BE2C (cell line): ENCODE results near the gene MAGI1.

Experiments
- DNase-seq: peaks from one replicate; pipeline ENCODE4 v3.0.0-alpha.2; 2020
- H3K27me3 ChIP-seq: fragments of 250-450 bp; sonication (Bioruptor Pico); 2 replicates; pipeline ENCODE4 v1.5.1; 2020; ENCODE audit warnings: mild to moderate bottlenecking
- H3K36me3 ChIP-seq: fragments of 250-450 bp; sonication (Bioruptor Pico); 2 replicates; pipeline ENCODE4 v1.5.1; 2020; ENCODE audit warnings: mild to moderate bottlenecking
- H3K4me1 ChIP-seq: fragments of 250-450 bp; sonication (Bioruptor Pico); 2 replicates; pipeline ENCODE4 v1.5.1; 2020
- H3K4me3 ChIP-seq: 2 replicates; pipeline ENCODE4 v1.5.1; 2011; ENCODE audit warnings: low read depth, low read length
- H3K9me3 ChIP-seq: fragments of 250-450 bp; sonication (Bioruptor Pico); 2 replicates; pipeline ENCODE4 v1.5.1; 2020
- CTCF ChIP-seq: IDR thresholded peaks from 2 replicates; pipeline ENCODE4 v1.5.1; 2012; ENCODE audit warnings: mild to moderate bottlenecking, low read depth, low read length

MAGI1 gene

GRCh38 chr3:66001626-66002025 is 37.1 kb downstream of the MAGI1 start:
- no peak for TF ChIP-seq CTCF
- H3K9me3 ChIP-seq: no peaks in the 10 kb centered on the region
- H3K4me1 ChIP-seq: no peaks in the 10 kb centered on the region
- no peak for DNase-seq
- H3K36me3 ChIP-seq: no peaks in the 10 kb centered on the region
- no peaks in the 10 kb centered on the region for H3K27me3 ChIP-seq
- no peak overlapping the region for H3K4me3 ChIP-seq

- DNase-seq: no peak
- no peaks in the 10 kb centered on the region for H3K4me1 ChIP-seq
- no peaks in the 10 kb centered on the region for H3K36me3 ChIP-seq
- TF ChIP-seq CTCF: no peak
- no peak overlapping the region for H3K4me3 ChIP-seq
- H3K27me3 ChIP-seq: no peaks in the 10 kb centered on the region
- H3K9me3 ChIP-seq: no peaks in the 10 kb centered on the region
Measured at GRCh38 chr3:66000506-66000905, 38.2 kb downstream of the MAGI1 start.

GRCh38 chr3:65999606-66000005 is 39.1 kb downstream of the MAGI1 start:
- H3K4me1 ChIP-seq: no peaks in the 10 kb centered on the region
- no peaks in the 10 kb centered on the region for H3K27me3 ChIP-seq
- H3K36me3 ChIP-seq: no peaks in the 10 kb centered on the region
- no peak for DNase-seq
- no peak overlapping the region for H3K4me3 ChIP-seq
- no peak for TF ChIP-seq CTCF
- H3K9me3 ChIP-seq: no peaks in the 10 kb centered on the region

GRCh38 chr3:65996589-65996988 is 42.1 kb downstream of the MAGI1 start:
- H3K4me1 ChIP-seq: no peaks in the 10 kb centered on the region
- H3K27me3 ChIP-seq: no peaks in the 10 kb centered on the region
- H3K9me3 ChIP-seq: no peaks in the 10 kb centered on the region
- no peak for TF ChIP-seq CTCF
- DNase-seq: no peak
- H3K4me3 ChIP-seq: no peak overlapping the region
- no peaks in the 10 kb centered on the region for H3K36me3 ChIP-seq

- no peak overlapping the region for H3K4me3 ChIP-seq
- no peaks in the 10 kb centered on the region for H3K36me3 ChIP-seq
- TF ChIP-seq CTCF: no peak
- H3K9me3 ChIP-seq: no peaks in the 10 kb centered on the region
- no peaks in the 10 kb centered on the region for H3K27me3 ChIP-seq
- H3K4me1 ChIP-seq: no peaks in the 10 kb centered on the region
- DNase-seq: no peak
Measured at GRCh38 chr3:65995515-65995914, 43.2 kb downstream of the MAGI1 start.

GRCh38 chr3:65995030-65995429 is 43.7 kb downstream of the MAGI1 start:
- H3K27me3 ChIP-seq: no peaks in the 10 kb centered on the region

More at GRCh38 chr3:65995030-65995429, 43.7 kb downstream of the MAGI1 start:
- no peak for DNase-seq
- H3K36me3 ChIP-seq: no peaks in the 10 kb centered on the region
- H3K4me3 ChIP-seq: no peak overlapping the region
- H3K9me3 ChIP-seq: no peaks in the 10 kb centered on the region
- H3K4me1 ChIP-seq: no peaks in the 10 kb centered on the region
- no peak for TF ChIP-seq CTCF
